Measurements from ENCODE around the gene RIN2. TPM values are rescaled to one million over a fixed set of nuclear protein-coding genes. Genes with fewer than 3 reads are reported as not detected.

Gene RIN2
- total and polyA plus RNA-seq, 9 of the 15 experiments (the other 6 are each of a cell fraction or from before 2014, with no cell fraction given) = 0.09 TPM; not detected in 8

DNA sequence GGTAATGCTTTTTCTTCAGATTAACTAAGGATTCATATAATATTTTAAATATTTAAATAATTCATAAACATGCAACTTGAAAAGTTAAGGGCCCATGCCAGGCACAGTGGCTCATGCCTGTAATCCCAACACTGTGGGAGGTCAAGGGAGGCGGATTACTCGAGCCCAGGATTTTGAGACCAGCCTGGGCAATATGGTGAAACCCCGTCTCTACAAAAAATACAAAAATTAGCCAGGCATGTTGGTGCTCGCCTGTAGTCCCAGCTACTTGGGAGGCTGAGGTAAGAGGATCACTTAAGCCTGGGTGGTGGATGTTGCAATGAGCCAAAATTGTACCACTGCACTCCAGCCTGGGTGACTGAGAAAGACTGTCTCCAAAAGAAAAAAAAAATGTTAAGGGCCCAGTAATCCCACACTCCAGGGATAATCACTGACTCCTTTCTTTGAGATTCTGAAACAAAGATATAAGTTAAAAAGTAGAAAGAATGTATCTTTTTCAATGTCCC lies 7.9 kb upstream of the RIN2 start:
- Histone ChIP-seq H2AFZ (ENCODE audit: low read depth, low read length) (no peak overlapping the region), H3K36me3 (ENCODE audit: control insufficient read depth, insufficient read depth, low read length) (no peaks in the 10 kb centered on the region), H4K20me1 (replicated peaks; ENCODE audit: control insufficient read depth, insufficient read depth, low read length) (no peaks in the 10 kb centered on the region), H3K79me2 (ENCODE audit: control insufficient read depth, insufficient read depth, low read length) (no peaks in the 10 kb centered on the region), H3K9ac (ENCODE audit: insufficient read depth in 1 of 2, low read depth in 2 of 2, low read length in 2 of 2) (no peak overlapping the region), H3K27ac (ENCODE audit: extremely low read depth, low read depth, low read length) (no peak overlapping the region), H3K4me1 (replicated peaks in 1 of 2; ENCODE audit: control insufficient read depth in 2 of 2, insufficient read depth in 2 of 2, low read length in 2 of 2) (no peaks in the 10 kb centered on the region), H3K4me2 (ENCODE audit: insufficient read depth, low read length) (no peak overlapping the region), H3K27me3 (ENCODE audit: control insufficient read depth in 2 of 2, insufficient read depth in 2 of 2, low read length in 2 of 2) (no peaks in the 10 kb centered on the region), H3K4me3 (no peak overlapping the region), H3K9me3 (replicated peaks; ENCODE audit: control insufficient read depth, insufficient read depth, low read depth, low read length) (no peaks in the 10 kb centered on the region), H3K9me1 (ENCODE audit: control insufficient read depth, insufficient read depth, low read length) (no peaks in the 10 kb centered on the region)
- DNase-seq (ENCODE audit: extremely low read depth in 1 of 4, low spot score in 3 of 4) = no peak
- FAIRE-seq = no peak
- intact Hi-C loops (cut with micrococcal nuclease) (no loop called here), in situ Hi-C loops (cut with MboI) (no loop called here)
- ChIA-PET POLR2A (no interaction called here), CTCF (ENCODE audit: low intra/inter-chr PET ratio) (no interaction called here)
- WGBS (ENCODE audit: insufficient coverage, low coverage, missing lambda C conversion rate) = 0% methylated on average over 4 of the region's 4 CpGs
- no TSS peak for BruUV-seq (replicated peaks)
- ATAC-seq = no peak
- TF ChIP-seq ZNF3 (CRISPR knock-in tag; IDR thresholded peaks at IDR 0.05) (no peak), HNRNPH1 (optimal IDR thresholded peaks at IDR 0.05; ENCODE audit: low read depth, low read length) (no peak), TAF7 (tag; IDR thresholded peaks at IDR 0.05) (no peak), ZNF699 (CRISPR knock-in tag; IDR thresholded peaks at IDR 0.05; ENCODE audit: insufficient replicate concordance) (no peak), NEUROD1 (IDR thresholded peaks at IDR 0.05; ENCODE audit: borderline replicate concordance, low read depth, low read length, partially characterized antibody) (no peak)
- TF ChIP-seq, protein P1, sequence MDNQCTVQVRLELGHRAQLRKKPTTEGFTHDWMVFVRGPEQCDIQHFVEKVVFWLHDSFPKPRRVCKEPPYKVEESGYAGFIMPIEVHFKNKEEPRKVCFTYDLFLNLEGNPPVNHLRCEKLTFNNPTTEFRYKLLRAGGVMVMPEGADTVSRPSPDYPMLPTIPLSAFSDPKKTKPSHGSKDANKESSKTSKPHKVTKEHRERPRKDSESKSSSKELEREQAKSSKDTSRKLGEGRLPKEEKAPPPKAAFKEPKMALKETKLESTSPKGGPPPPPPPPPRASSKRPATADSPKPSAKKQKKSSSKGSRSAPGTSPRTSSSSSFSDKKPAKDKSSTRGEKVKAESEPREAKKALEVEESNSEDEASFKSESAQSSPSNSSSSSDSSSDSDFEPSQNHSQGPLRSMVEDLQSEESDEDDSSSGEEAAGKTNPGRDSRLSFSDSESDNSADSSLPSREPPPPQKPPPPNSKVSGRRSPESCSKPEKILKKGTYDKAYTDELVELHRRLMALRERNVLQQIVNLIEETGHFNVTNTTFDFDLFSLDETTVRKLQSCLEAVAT (IDR thresholded peaks at IDR 0.05) = no peak
- TF ChIP-seq, protein P2, sequence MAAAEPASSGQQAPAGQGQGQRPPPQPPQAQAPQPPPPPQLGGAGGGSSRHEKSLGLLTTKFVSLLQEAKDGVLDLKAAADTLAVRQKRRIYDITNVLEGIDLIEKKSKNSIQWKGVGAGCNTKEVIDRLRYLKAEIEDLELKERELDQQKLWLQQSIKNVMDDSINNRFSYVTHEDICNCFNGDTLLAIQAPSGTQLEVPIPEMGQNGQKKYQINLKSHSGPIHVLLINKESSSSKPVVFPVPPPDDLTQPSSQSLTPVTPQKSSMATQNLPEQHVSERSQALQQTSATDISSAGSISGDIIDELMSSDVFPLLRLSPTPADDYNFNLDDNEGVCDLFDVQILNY (CRISPR knock-in tag; IDR thresholded peaks at IDR 0.05) = no peak
